HG03457 (cell line): ENCODE data around the gene NTM.

Experiments used
- ATAC-seq: cut with Tn5 transposase; IDR thresholded peaks from one replicate; pipeline ENCODE4 v1.9.1; 2021; ENCODE audit warnings: moderate number of reproducible peaks; ENCODE audit not compliant: unreplicated experiment

The NTM gene

GRCh38 chr11:131682373-131683015 lies 312.1 kb downstream of the NTM start:
- no peak for ATAC-seq

GRCh38 chr11:131683131-131683530 lies 312.7 kb downstream of the NTM start:
- no peak for ATAC-seq

GRCh38 chr11:131683666-131684065 lies 313.3 kb downstream of the NTM start:
- no peak for ATAC-seq

- no peak for ATAC-seq
These were observed 314.0 kb downstream of the NTM start for GRCh38 chr11:131684111-131685060.

DNA sequence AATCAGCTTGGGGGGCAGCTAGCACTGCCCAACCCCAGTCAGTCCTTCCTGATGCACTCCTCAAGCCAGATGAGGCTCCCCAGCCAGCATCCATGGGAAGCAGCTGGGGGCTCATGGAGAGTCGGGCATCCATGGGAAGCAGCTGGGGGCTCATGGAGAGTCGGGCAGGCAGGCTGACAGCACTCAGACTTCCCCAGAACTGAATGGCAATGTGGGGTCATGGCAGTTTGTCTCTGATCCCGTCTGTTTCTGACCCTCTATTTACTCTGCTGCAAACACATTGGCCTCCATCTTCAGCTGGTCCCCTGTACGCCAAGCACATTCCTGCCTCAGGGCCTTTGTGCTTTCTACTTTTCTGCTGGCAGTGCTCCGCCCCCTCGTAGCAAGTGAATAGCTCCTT lies 314.8 kb downstream of the NTM start:
- no peak for ATAC-seq

DNA sequence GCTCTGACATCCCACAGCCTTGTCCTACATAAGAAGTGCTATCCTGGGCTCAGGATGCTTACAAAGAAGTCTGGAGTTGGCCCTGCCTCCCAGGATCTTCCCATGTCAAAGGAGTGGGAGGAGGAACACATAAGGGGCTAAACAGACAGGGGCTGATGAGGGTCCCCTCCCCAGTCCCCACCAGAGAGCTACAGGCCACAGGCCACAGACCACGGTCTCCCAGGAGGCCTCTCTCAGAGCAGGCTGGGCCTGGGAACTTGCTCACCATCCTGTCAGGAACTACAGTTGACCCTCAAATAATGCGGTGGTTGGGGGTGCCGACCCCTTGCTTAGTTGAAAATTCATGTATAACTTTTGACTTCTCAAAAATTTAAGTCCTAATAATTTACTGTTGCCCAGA lies 315.5 kb downstream of the NTM start:
- ATAC-seq = no peak

- ATAC-seq = no peak
These were observed 316.4 kb downstream of the NTM start for GRCh38 chr11:131686836-131687235.

GRCh38 chr11:131687291-131688047 lies 317.1 kb downstream of the NTM start:
- no peak for ATAC-seq

GRCh38 chr11:131688048-131688693 lies 317.8 kb downstream of the NTM start:
- no peak for ATAC-seq

- ATAC-seq = no peak
These were observed 318.9 kb downstream of the NTM start for GRCh38 chr11:131689049-131689925.

DNA sequence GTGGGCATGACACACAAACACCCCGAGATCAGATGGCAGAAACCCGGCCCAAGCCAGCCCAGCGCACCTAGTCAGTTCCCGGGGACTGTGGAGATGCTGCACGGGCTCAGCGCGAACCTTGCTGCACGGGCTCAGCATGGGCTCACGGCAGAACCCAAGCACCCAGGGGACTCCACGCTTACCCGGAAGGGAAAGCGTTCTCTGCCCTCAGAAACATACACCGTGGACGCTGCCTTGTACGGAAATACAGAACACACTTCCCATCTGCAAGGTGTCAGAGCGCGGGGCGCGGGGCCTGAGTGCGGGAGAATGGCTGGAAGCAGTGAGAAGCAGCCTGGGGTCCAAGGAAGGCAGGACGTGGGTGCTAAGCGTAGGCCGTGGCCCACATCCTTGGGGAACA lies 319.9 kb downstream of the NTM start:
- ATAC-seq = no peak

GRCh38 chr11:131690776-131691175 lies 320.4 kb downstream of the NTM start:
- ATAC-seq = no peak

GRCh38 chr11:131691181-131692041 lies 321.0 kb downstream of the NTM start:
- ATAC-seq = no peak

DNA sequence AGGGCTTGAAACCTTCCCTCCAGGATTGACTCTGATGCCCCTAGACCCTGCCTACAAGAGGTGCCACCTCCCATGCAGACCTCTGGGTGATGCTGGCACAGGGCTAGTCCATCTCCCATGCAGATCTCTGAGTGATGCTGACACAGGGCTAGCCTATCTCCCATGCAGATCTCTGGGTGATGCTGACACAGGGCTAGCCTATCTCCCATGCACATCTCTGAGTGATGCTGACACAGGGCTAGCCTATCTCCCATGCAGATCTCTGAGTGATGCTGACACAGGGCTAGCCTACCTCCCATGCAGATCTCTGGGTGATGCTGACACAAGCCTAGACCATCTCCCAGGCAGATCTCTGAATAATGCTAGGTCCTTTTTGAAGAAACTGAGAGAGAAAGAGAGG lies 321.7 kb downstream of the NTM start:
- ATAC-seq = no peak

- ATAC-seq = no peak
These were observed 322.5 kb downstream of the NTM start for GRCh38 chr11:131692961-131693360.

DNA sequence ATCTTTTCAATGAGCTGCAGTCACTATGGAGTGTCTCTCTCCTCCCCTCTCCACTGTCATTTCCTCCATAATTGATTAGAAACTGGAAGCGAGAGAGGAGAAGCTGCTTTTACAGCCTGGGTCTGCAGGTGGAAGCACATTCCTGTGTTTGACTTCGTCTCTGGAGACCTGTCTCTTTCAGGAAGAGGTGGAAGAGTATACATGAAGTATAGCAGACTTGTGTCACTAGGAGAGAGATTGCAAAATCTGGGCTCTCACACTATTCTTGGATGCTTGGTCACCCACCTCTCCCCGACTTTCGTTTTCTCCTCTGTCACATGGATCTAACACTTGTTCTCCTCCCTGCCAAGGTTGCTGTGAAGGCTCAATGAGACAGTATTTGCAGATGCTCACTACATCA lies 323.3 kb downstream of the NTM start:
- no peak for ATAC-seq

DNA sequence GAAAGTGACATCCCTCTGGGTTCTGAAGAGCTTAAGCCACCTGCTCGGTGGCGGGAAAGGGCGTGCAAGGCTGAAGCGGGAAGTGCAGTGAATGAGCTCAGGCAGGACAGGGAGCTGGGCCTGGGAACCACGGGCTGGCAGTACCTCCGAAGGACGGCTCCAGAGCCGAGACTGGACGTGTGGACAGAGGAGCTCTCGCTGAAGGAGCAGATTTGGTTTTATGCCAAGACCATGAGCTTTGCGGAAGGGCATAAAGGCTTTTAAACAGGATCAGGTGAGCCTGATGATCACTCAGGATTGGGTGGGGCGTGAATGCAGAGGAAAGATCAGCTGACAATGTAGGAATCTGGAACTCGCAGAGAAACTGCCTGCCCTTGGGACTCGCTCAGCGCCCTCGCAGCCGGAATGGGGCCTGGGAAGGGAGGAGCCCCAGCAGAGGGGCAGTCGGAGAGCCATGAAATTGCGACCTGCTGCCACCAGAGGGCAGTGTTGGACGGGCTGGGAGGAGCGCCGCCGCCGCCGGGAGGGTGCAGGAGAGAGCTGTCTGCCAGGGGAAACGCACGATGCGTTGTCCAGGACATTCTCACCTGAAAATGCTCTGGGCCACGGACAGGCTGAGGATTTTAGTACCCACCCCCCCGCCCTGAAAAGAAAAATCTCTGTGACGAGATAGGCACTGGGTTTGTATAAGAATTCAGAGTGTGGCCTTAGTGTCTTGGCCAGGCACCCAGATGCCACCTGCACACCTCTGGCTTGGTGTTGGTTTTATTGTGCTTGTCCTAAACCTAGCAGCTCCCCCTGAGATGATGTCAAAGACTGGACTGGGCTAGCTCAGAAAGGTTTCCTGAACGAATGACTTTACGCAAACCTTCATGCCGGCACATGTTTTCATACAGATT lies 324.4 kb downstream of the NTM start:
- no peak for ATAC-seq

- no peak for ATAC-seq
These were observed 325.5 kb downstream of the NTM start for GRCh38 chr11:131695889-131696429.
